Tibial nerve (tissue), 3 donors: ENCODE results near the gene LAMC2.

Source experiments
- CTCF ChIP-seq, 5 experiments: fragments of 200-600 bp in 3 of 5; fragments of 450-650 bp in 2 of 5; sonication (generic) in 3 of 5; IDR thresholded peaks; one replicate each; pipeline ENCODE4 v1.5.1; 2016 to 2019; ENCODE audit warnings: antibody characterized with exemption in 5 of 5, mild to moderate bottlenecking in 3 of 5, moderate library complexity in 2 of 5
- POLR2A ChIP-seq, 2 donors: fragments of 450-650 bp; IDR thresholded peaks; one replicate each; pipeline ENCODE4 v1.6.1; 2017; ENCODE audit warnings: antibody characterized with exemption in 2 of 2, mild to moderate bottlenecking in 2 of 2, moderate library complexity in 2 of 2

- TF ChIP-seq CTCF (IDR thresholded peaks at IDR 0.05) (no peak), POLR2A (IDR thresholded peaks at IDR 0.05) (no peak)
These were observed 13.2 kb downstream of the LAMC2 start for GRCh38 chr1:183199304-183199703.
